Activated T-helper 1 cell treated with anti-CD3 and anti-CD28 coated beads, Interleukin-12 subunit alpha, Interleukin-12 subunit beta, Interleukin-2, Interleukin-4 antibody, amounts not matched to agents 30 ng/mL and 10 ng/mL and 1 ng/mL, durations not matched to agents 14 hours and 24 hours and 36 hours (primary cell): ENCODE measurements around the gene BBS1. TPM values are rescaled to one million over a fixed set of nuclear protein-coding genes. Genes with fewer than 3 reads are reported as not detected.
A peak's percentile ranks its signal among the peaks of the same experiment; 100 is the strongest.
"Not testable (repeated sequence)": the region's sequence is repeated elsewhere in the genome, so short reads cannot be mapped to it uniquely, and the experiment has no call there.

Experiments
- DNase-seq: peaks from one replicate; pipeline ENCODE4 v3.0.0; 2021; ENCODE audit warnings: low spot score
- H3K27ac Mint-ChIP-seq: one replicate; pipeline ENCODE4 v1.8.0; 2021; ENCODE audit warnings: mild to moderate bottlenecking, mixed read lengths
- H3K27me3 Mint-ChIP-seq: one replicate; pipeline ENCODE4 v1.8.0; 2022; ENCODE audit warnings: mild to moderate bottlenecking, moderate library complexity, mixed read lengths; ENCODE audit not compliant: insufficient read depth
- H3K36me3 Mint-ChIP-seq: one replicate; pipeline ENCODE4 v1.8.0; 2021; ENCODE audit warnings: low read depth, mixed read lengths
- H3K4me1 Mint-ChIP-seq: one replicate; pipeline ENCODE4 v1.8.0; 2021; ENCODE audit warnings: low read depth, mixed read lengths
- H3K4me3 Mint-ChIP-seq: one replicate; pipeline ENCODE4 v1.8.0; 2021; ENCODE audit warnings: mild to moderate bottlenecking, moderate library complexity, mixed read lengths
- H3K9me3 Mint-ChIP-seq: one replicate; pipeline ENCODE4 v1.8.0; 2021; ENCODE audit warnings: mixed read lengths
- intact Hi-C: fragments of 100-400 bp; cut with micrococcal nuclease; formaldehyde crosslinking; loops from one replicate; pipeline ENCODE4 v1.15.1; 2024
- total RNA-seq: library from RNA; stranded (reverse); gene quantifications from 2 replicates; pipeline ENCODE4 v1.2.3, GENCODE V29; 2022

BBS1 gene
- total RNA-seq, 1 donor from 2014 or later: 18.1 TPM

GRCh38 chr11:66541892-66542291 lies 31.5 kb downstream of the BBS1 start:
- Mint-ChIP-seq H3K4me1 (peaks cover 28% of the 10 kb centered on the region), H3K27me3 (no peaks in the 10 kb centered on the region), H3K9me3 (no peaks in the 10 kb centered on the region), H3K27ac (no peak overlapping the region), H3K36me3 (peaks cover 26% of the 10 kb centered on the region), H3K4me3 (no peak overlapping the region)
- DNase-seq: no peak
- intact Hi-C loops: no loop called here

DNA sequence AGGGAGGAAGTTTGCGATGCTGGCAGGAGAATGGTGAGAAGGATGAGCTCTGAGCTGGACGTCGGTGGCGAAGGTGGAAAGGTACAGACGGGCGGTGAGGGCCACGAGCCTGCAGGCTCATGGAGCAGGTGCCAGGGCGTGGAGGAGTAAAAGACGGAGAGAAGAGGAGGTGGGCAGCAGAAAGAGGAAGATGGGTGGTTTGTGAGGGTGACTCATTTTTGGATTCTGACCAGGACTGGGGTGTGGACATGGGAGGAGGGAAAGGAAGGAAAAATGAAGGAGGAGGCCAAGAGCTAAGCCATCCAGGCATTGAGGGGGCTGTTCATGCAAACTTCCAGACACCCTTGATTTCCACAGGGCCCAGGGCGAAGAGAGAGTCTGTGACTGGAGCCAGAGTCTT lies 31.9 kb downstream of the BBS1 start:
- Mint-ChIP-seq H3K9me3 (no peaks in the 10 kb centered on the region), H3K4me1 (peaks cover 28% of the 10 kb centered on the region), H3K4me3 (no peak overlapping the region), H3K27me3 (no peaks in the 10 kb centered on the region), H3K27ac (no peak overlapping the region), H3K36me3 (peaks cover 26% of the 10 kb centered on the region)
- intact Hi-C loops: no loop called here
- DNase-seq: no peak

DNA sequence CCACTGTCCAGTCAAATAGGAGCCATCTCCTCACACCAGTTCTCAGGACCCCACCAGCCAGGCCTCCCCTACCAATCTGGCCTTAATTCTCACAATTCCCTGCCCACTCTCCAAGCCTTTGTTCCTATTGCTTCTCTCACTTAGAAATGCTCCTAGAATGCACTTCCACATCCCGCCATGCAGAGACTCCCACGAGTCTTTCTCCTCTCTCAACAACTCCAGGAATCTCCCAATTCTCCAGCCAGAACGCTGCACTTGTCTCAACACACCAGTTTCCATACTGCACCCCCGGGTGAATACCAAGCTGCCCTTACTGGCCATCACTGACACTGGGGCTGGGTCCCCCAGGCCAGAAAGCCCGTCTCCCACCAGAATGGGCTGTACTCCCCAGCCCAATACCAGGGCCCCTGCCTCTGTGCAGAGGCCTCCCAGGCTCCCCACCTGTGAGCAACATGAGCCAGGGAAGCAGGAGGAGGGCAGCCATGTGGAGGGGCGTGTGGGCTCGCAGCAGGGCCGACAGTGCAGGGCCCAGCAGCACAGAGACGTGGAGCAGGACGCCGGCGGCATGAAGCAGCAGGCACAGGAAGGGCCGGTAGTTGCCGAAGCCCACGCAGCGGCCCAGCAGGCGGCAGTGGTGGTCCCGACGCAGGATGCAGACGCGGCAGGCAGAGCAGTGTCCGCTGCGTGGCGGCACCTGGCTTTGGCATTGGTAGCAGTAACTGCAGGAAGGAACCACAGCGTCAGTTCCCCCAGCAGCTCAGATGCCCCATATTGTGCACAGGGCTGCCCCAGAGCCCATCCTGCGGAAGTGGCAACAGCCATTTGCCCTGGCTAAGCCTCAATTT lies 33.0 kb downstream of the BBS1 start:
- Mint-ChIP-seq H3K36me3 (peaks cover 25% of the 10 kb centered on the region), H3K9me3 (no peaks in the 10 kb centered on the region), H3K4me3 (peak overlapping the region; percentile 56), H3K4me1 (peaks cover 28% of the 10 kb centered on the region), H3K27ac (peak overlapping the region; percentile 86), H3K27me3 (no peaks in the 10 kb centered on the region)
- peak; percentile 28 for DNase-seq
- intact Hi-C loops: no loop called here

DNA sequence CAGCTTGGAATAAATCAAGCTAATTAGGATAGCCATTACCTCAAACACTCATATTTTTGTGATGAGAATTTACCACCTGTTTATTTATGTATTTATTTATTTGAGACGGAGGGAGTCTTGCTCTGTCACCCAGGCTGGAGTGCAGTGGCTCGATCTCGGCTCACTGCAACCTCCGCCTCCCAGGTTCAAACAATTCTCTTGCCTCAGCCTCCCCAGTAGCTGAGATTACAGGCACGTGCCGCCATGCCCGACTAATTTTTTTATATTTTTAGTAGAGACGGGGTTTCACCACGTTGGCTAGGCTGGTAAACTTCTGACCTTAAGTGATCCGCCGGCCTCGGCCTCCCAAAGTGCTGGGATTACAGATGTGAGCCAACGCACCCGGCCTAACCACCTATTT lies 34.5 kb downstream of the BBS1 start:
- H3K27ac Mint-ChIP-seq: not testable (repeated sequence)

DNA sequence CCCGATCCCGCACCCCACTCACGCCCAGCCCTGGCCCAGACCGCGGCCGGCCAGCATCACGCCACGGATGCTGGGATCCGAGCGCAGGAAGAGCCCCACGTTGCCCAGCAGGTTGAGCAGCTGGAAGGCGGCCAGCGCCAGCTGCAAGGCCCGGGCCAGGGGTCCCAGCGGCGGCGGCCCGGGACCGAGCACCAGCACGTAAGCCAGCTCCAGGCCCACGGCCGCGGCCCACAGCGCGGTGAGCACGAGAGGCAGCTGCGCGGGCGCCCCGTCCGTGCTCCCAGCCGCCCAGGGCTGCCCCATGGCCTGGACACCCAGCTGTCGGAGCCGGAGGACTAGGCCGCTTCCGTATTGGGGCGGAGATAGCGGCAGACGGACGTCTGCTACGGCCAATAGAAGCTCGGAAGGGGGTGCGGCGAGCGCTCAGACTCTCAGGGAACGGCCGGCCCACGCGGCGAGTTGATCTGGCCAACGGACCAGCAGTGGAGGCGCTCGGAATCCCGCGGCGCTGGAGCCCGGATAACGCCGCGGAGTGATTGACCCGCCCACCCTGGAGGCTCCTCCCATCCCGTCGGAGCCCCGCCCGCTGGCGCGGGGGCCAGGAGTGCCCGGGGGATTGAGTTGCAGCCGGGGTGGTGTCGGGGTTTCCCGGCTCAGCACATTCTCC lies 35.4 kb downstream of the BBS1 start, which contains the start of gene ZDHHC24:
ZDHHC24 (minus strand) TSS at position 348 of the 667 bp plus-strand sequence; CDS start at position 303, 45 bp downstream.
- intact Hi-C loops: loop anchor here (1.0 kb wide), 11 partner anchors 13 to 198 kb away; partner anchors contain the start of genes BBS1, CCDC87, CCS and CTSF
- Mint-ChIP-seq H3K9me3 (no peaks in the 10 kb centered on the region), H3K27ac (peak within 1 kb of the TSS; percentile 47), H3K4me3 (peak within 1 kb of the TSS; percentile 88), H3K4me1 (peaks cover 28% of the 10 kb centered on the region), H3K27me3 (peaks cover 10% of the 10 kb centered on the region), H3K36me3 (peaks cover 20% of the 10 kb centered on the region)
- DNase-seq: peak; percentile 86

More for the DNA sequence above, 34.5 kb downstream of the BBS1 start:
- H3K9me3 Mint-ChIP-seq, DNase-seq, intact Hi-C loops, H3K27me3 Mint-ChIP-seq: not testable (repeated sequence)
- Mint-ChIP-seq H3K4me3 (peak overlapping the region; percentile 88), H3K36me3 (peaks cover 20% of the 10 kb centered on the region), H3K4me1 (peaks cover 28% of the 10 kb centered on the region)

DNA sequence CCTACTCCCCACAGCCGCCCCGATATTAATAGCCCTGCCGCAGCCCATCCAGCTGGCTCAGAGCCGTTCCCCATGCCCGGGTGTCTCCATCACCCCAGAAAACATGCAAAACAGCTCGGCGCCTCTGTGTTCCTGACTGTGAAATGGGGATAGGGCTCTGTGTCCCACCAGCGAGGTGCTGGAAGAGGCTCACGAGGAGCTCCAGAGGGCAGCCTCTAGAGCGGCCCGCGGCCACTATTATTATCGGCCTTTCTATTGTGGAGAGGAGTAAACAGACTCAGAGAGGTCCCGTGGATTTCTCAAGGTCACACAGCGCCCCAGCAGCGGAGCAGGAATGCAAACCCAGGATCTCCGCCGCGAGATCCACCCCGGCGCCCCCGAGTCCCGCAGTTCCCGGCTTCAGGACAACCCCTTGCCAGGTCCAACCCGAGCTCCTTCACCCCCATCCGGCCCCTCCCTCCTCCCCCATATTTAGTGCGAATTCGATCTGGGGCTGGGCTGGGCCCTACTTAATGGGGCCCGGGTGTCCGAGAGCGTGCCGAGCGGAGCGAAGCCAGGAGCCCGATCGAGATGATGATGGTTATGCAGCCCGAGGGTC lies 36.0 kb downstream of the BBS1 start, which contains the start of gene ACTN3:
ACTN3 (plus strand) TSS at position 536 of the 598 bp plus-strand sequence; CDS start at position 571, 35 bp downstream.
- Mint-ChIP-seq H3K4me3 (peak within 1 kb of the TSS; percentile 88), H3K27me3 (peaks cover 10% of the 10 kb centered on the region), H3K9me3 (no peaks in the 10 kb centered on the region), H3K4me1 (peaks cover 26% of the 10 kb centered on the region), H3K27ac (peak within 1 kb of the TSS; percentile 47), H3K36me3 (peaks cover 17% of the 10 kb centered on the region)
- DNase-seq: no peak
- intact Hi-C loops: loop anchor here (1.0 kb wide), 11 partner anchors 13 to 198 kb away; partner anchors contain the start of genes BBS1, CCDC87, CCS and CTSF

- no peak for DNase-seq
- intact Hi-C loops: loop anchor here (1.0 kb wide), 11 partner anchors 12 to 197 kb away; partner anchors contain the start of genes BBS1, CCDC87, CCS and CTSF
- peaks cover 10% of the 10 kb centered on the region for H3K27me3 Mint-ChIP-seq
- no peak overlapping the region for H3K4me3 Mint-ChIP-seq
- H3K36me3 Mint-ChIP-seq: peaks cover 11% of the 10 kb centered on the region
- no peak overlapping the region for H3K27ac Mint-ChIP-seq
- H3K4me1 Mint-ChIP-seq: peaks cover 23% of the 10 kb centered on the region
- H3K9me3 Mint-ChIP-seq: no peaks in the 10 kb centered on the region
These were observed 36.7 kb downstream of the BBS1 start for GRCh38 chr11:66546966-66547661.

GRCh38 chr11:66547662-66548009 lies 37.2 kb downstream of the BBS1 start:
- H3K9me3 Mint-ChIP-seq: no peaks in the 10 kb centered on the region
- intact Hi-C loops: no loop called here
- H3K4me1 Mint-ChIP-seq: peaks cover 22% of the 10 kb centered on the region
- peak overlapping the region; percentile 45 for H3K4me3 Mint-ChIP-seq
- no peak overlapping the region for H3K27ac Mint-ChIP-seq
- DNase-seq: no peak
- H3K27me3 Mint-ChIP-seq: peaks cover 10% of the 10 kb centered on the region
- peaks cover 5% of the 10 kb centered on the region for H3K36me3 Mint-ChIP-seq

- DNase-seq: no peak
- Mint-ChIP-seq H3K36me3 (peaks cover 3% of the 10 kb centered on the region), H3K27ac (no peak overlapping the region), H3K4me1 (peaks cover 18% of the 10 kb centered on the region), H3K4me3 (peak overlapping the region; percentile 45), H3K27me3 (peaks cover 10% of the 10 kb centered on the region), H3K9me3 (no peaks in the 10 kb centered on the region)
- intact Hi-C loops: no loop called here
These were observed 37.6 kb downstream of the BBS1 start for GRCh38 chr11:66548041-66548440.

DNA sequence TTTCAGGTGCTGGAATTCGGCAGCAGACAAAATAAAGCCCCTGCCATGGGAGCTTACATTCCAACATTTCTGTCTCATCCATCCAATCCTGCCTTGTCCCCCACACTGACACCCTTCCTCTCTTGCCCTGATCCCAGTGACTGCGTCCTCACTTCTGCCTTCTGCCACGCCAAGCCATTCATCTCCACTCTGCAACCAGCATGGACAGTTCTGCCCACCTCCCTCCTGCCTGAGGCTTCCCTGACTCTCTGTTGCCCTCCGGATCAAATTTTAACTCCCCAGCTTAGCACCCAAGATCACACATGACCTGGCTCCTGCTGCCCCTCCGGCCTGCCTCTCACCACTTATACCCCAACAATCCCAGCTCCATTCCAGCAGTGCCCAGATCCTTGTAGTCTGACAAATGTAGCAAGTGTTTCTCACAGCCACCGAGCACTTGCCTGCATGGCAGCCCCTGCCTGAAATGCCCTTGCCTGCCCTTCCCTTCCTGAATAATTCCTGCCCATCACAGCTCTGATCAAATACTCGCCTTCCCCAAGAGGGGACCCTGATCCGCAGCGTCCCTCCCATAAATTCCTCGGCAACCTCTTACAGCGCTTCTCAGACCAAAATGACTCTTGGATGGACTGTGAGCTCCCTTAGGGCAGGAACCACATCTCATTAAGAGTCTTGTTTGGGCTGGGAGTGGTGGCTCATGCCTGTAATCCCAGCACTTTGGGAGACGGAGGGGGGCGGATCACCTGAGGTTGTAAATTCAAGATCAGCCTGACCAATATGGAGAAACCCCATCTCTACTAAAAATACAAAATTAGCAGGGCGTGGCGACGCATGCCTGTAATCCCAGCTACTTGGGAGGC lies 38.6 kb downstream of the BBS1 start:
- no peak overlapping the region for H3K27ac Mint-ChIP-seq
- H3K36me3 Mint-ChIP-seq: no peaks in the 10 kb centered on the region

DNA sequence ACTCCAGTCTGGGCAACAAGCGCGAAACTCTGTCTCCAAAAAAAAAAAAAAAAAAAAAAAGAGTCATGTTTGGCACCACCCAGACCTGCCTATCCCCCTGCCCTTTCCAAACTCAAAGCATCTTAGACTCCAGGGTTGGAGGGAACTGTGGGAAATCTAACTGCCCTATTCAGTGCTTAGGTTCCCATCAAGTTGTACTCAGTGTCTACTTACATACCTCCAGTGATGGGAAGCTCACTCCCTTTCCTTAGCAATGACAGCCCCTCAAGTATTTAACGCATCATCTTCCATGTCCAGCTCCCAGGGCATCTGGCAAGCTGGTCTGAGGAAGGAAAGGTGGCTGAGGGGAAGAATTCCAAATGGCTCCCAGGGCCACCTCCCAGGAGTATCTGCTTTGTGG lies 39.3 kb downstream of the BBS1 start:
- H3K27ac Mint-ChIP-seq: no peak overlapping the region
- H3K4me3 Mint-ChIP-seq: no peak overlapping the region
- peaks cover 5% of the 10 kb centered on the region for H3K4me1 Mint-ChIP-seq
- H3K27me3 Mint-ChIP-seq: peaks cover 10% of the 10 kb centered on the region
- intact Hi-C loops: no loop called here
- DNase-seq: no peak
- H3K36me3 Mint-ChIP-seq: no peaks in the 10 kb centered on the region
- no peaks in the 10 kb centered on the region for H3K9me3 Mint-ChIP-seq

More for the DNA sequence above, 38.6 kb downstream of the BBS1 start:
- no peak for DNase-seq
- intact Hi-C loops: no loop called here
- no peaks in the 10 kb centered on the region for H3K9me3 Mint-ChIP-seq
- no peak overlapping the region for H3K4me3 Mint-ChIP-seq
- H3K27me3 Mint-ChIP-seq: peaks cover 10% of the 10 kb centered on the region
- peaks cover 11% of the 10 kb centered on the region for H3K4me1 Mint-ChIP-seq
